ENCODE data around the gene UBALD1. TPM values are rescaled to one million over a fixed set of nuclear protein-coding genes. Genes with fewer than 3 reads are reported as not detected.

UBALD1 gene
- total RNA-seq, 4 donors from 2014 or later: 5.5 to 16.3 (median 6.7) TPM

GRCh38 chr16:4613636-4614570 is 785 bp downstream of the UBALD1 start:
- DNase-seq (ENCODE audit: low spot score): no peak
- no peak for ATAC-seq (ENCODE audit: low FRiP score)
- TF ChIP-seq, protein P1, sequence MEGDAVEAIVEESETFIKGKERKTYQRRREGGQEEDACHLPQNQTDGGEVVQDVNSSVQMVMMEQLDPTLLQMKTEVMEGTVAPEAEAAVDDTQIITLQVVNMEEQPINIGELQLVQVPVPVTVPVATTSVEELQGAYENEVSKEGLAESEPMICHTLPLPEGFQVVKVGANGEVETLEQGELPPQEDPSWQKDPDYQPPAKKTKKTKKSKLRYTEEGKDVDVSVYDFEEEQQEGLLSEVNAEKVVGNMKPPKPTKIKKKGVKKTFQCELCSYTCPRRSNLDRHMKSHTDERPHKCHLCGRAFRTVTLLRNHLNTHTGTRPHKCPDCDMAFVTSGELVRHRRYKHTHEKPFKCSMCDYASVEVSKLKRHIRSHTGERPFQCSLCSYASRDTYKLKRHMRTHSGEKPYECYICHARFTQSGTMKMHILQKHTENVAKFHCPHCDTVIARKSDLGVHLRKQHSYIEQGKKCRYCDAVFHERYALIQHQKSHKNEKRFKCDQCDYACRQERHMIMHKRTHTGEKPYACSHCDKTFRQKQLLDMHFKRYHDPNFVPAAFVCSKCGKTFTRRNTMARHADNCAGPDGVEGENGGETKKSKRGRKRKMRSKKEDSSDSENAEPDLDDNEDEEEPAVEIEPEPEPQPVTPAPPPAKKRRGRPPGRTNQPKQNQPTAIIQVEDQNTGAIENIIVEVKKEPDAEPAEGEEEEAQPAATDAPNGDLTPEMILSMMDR (IDR thresholded peaks at IDR 0.05): no peak

DNA sequence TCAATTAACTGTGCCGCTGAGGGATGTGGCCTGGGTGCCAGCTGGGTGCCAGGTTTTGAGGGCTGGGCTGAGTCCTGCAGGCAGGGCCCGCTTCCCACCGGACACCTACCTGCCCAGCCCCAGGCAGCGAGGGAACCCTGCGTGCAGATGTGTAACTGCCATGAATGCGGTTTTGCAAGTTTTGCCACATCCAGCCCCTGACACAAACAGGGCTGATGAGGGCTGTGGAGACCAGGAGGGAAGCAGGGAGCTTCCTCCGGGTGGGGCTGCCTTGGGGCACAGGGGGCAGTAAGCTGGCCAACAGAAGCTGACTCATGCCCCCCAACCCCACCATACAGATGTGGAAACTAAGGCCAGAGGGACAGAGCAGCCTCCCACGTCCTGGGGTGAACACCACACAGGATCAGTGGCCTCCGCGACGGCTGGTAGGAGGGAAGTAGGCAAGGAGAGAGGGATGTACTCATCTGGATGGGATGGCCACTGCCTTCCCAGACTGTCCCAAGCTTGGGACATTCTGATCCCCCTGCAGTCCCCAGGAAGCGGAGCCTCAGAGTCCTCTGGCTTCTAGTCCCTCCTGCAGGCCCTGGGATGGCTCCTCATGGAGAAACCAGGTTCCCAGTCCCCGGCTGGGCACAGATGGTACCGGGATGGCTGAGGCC is 1.6 kb downstream of the UBALD1 start:
- ATAC-seq (ENCODE audit: low FRiP score): no peak
- TF ChIP-seq, protein P1 (IDR thresholded peaks at IDR 0.05): no peak
- DNase-seq (ENCODE audit: low spot score): no peak

GRCh38 chr16:4612474-4612931 is 2.2 kb downstream of the UBALD1 start:
- ATAC-seq (ENCODE audit: low FRiP score): no peak
- no peak for DNase-seq (ENCODE audit: low spot score)
- TF ChIP-seq, protein P1 (IDR thresholded peaks at IDR 0.05): no peak

- TF ChIP-seq, protein P1 (IDR thresholded peaks at IDR 0.05): no peak
- ATAC-seq (ENCODE audit: low FRiP score) (no peak), DNase-seq (ENCODE audit: low spot score) (no peak)
Measured at GRCh38 chr16:4611337-4612021, 3.2 kb downstream of the UBALD1 start.

GRCh38 chr16:4610011-4611005 is 4.4 kb downstream of the UBALD1 start:
- ATAC-seq (ENCODE audit: low FRiP score): no peak
- DNase-seq (ENCODE audit: low spot score): no peak
- TF ChIP-seq, protein P1 (IDR thresholded peaks at IDR 0.05): no peak
